NB4 (cell line): ENCODE data around the gene TCERG1.

Experiments used
- DNase-seq: peaks from one replicate; pipeline ENCODE4 v3.0.0; 2010; ENCODE audit warnings: low read depth
- H3K4me3 ChIP-seq: one replicate; pipeline ENCODE4 v1.5.1; 2011; ENCODE audit warnings: mild to moderate bottlenecking, low read depth, low read length, moderate library complexity
- MAX ChIP-seq: IDR thresholded peaks from 2 replicates; pipeline ENCODE4 v1.6.1; 2011; ENCODE audit warnings: low read depth, low read length
- MYC ChIP-seq: IDR thresholded peaks from 2 replicates; pipeline ENCODE4 v1.6.1; 2011; ENCODE audit warnings: low read depth, low read length
- POLR2A ChIP-seq: IDR thresholded peaks from 2 replicates; pipeline ENCODE4 v1.6.1; 2011; ENCODE audit warnings: mild to moderate bottlenecking; ENCODE audit not compliant: insufficient read length; ENCODE audit errors: extremely low read depth
- TF ChIP-seq, protein P1 (sequence below): IDR thresholded peaks from one replicate; pipeline ENCODE4 v1.5.1; 2012; ENCODE audit warnings: low read depth, low read length

TCERG1 gene

GRCh38 chr5:146516151-146516475, 69.0 kb downstream of the TCERG1 start, which contains the start of gene GPR151:
GPR151 (minus strand) TSS chr5:146516190; CDS start chr5:146516113, 77 bp downstream.
- no peak within 1 kb of the TSS for H3K4me3 ChIP-seq
- TF ChIP-seq MAX, result peak; percentile 79
- TF ChIP-seq POLR2A, result no peak
- TF ChIP-seq, protein P1, sequence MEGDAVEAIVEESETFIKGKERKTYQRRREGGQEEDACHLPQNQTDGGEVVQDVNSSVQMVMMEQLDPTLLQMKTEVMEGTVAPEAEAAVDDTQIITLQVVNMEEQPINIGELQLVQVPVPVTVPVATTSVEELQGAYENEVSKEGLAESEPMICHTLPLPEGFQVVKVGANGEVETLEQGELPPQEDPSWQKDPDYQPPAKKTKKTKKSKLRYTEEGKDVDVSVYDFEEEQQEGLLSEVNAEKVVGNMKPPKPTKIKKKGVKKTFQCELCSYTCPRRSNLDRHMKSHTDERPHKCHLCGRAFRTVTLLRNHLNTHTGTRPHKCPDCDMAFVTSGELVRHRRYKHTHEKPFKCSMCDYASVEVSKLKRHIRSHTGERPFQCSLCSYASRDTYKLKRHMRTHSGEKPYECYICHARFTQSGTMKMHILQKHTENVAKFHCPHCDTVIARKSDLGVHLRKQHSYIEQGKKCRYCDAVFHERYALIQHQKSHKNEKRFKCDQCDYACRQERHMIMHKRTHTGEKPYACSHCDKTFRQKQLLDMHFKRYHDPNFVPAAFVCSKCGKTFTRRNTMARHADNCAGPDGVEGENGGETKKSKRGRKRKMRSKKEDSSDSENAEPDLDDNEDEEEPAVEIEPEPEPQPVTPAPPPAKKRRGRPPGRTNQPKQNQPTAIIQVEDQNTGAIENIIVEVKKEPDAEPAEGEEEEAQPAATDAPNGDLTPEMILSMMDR, result no peak
- peak; percentile 21 for DNase-seq

DNA sequence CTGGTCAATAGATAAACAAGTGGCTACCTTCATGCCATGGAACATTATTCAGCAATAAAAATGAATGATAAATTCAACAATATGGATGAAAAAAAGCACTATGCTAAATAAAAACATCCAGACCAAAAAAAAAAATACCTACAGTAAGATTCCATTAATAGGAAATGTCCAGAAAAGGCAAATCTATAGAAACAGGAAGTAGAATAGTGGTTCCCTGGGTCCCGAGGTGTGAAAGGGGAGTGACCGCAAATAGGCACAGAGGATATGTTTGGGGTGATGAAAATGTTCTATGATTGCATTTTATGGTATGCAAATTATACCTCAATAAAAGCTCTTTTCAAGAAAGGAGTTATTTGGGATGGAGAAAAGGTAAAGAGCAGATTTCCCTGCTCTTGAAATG, 72.4 kb downstream of the TCERG1 start:
- H3K4me3 ChIP-seq, result no peak overlapping the region
- TF ChIP-seq MYC, result no peak
- TF ChIP-seq POLR2A, result no peak
- TF ChIP-seq MAX, result no peak
- TF ChIP-seq, protein P1, result no peak
- DNase-seq, result no peak

DNA sequence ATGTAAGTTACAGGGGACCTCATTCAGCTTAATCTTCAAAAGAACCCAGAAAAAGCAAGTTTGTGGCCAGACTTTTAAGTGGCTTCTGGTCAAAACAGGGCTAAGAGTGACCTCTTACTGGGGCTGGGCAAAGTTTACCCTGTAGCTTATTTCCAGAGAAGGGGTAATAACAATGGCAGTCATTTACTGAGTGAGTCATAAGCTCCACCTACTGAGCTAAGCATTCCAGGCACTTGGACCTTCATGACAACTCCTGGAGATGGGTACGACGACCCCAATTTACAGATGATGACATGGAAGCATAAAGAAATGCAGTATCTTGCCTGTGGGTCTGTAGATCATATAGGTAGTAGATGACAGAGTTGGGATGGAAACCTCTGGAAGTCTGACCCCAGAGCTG, 73.6 kb downstream of the TCERG1 start:
- TF ChIP-seq MYC (no peak), POLR2A (no peak), MAX (no peak)
- TF ChIP-seq, protein P1, result no peak
- no peak overlapping the region for H3K4me3 ChIP-seq
- no peak for DNase-seq

- DNase-seq, result no peak
- H3K4me3 ChIP-seq, result no peak overlapping the region
- TF ChIP-seq MAX, result no peak
- no peak for TF ChIP-seq MYC
- no peak for TF ChIP-seq POLR2A
- TF ChIP-seq, protein P1, result no peak
Observed at GRCh38 chr5:146521403-146522106, 74.4 kb downstream of the TCERG1 start.

DNA sequence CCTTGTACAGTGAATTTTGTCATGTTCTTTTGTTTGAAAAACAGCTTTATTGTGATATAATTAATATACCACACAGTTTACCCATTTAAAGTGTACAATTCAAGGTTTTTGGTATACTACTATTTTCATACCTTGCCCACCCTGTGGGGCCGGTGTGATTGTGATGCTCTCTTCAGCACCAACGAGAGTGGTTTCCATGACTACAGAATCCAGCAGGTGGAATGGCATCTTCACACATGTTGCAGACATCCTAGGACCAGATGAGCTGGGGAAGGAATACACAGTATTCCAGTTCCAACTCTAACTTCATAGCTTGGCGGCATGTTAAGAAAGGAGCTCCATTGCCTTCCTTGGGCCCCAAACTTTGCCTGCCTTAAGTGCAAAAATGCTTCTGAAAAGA, 76.6 kb downstream of the TCERG1 start:
- H3K4me3 ChIP-seq, result no peak overlapping the region
- no peak for DNase-seq
- TF ChIP-seq POLR2A (no peak), MAX (no peak), MYC (no peak)
- TF ChIP-seq, protein P1, result no peak

DNA sequence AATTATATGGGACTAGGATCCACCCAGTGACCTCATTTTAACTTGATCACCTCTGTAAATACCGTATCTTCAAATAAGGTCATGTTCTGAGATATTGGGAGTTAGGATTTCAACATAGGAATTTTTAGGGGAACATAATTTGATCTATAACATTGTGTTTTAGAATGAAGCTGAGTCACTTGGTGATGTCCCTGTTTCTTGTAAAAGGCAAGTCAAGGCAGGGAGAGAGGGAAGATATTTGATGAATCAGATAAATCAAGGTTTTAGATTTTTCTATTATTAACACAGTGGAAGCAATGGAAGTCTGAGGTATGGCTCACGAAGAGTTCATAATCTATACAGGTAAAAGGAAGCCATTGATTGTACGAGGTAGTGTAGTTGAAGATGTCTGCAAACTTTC, 80.7 kb downstream of the TCERG1 start:
- no peak for TF ChIP-seq POLR2A
- no peak for TF ChIP-seq MYC
- no peak for TF ChIP-seq MAX
- TF ChIP-seq, protein P1, result no peak
- H3K4me3 ChIP-seq, result no peak overlapping the region

More for the DNA sequence above, 80.7 kb downstream of the TCERG1 start:
- DNase-seq, result no peak
